NB4 (cell line): ENCODE data around the gene PAEP.

Experiments used
- DNase-seq: peaks from one replicate; pipeline ENCODE4 v3.0.0; 2010; ENCODE audit warnings: low read depth
- H3K4me3 ChIP-seq: one replicate; pipeline ENCODE4 v1.5.1; 2011; ENCODE audit warnings: mild to moderate bottlenecking, low read depth, low read length, moderate library complexity
- CTCF ChIP-seq: IDR thresholded peaks from one replicate; pipeline ENCODE4 v1.5.1; 2012; ENCODE audit warnings: low read depth, low read length
- MYC ChIP-seq: IDR thresholded peaks from 2 replicates; pipeline ENCODE4 v1.6.1; 2011; ENCODE audit warnings: low read depth, low read length
- POLR2A ChIP-seq: IDR thresholded peaks from 2 replicates; pipeline ENCODE4 v1.6.1; 2011; ENCODE audit warnings: mild to moderate bottlenecking; ENCODE audit not compliant: insufficient read length; ENCODE audit errors: extremely low read depth
- TF ChIP-seq, protein P1 (sequence below): IDR thresholded peaks from 2 replicates; pipeline ENCODE4 v1.6.1; 2011; ENCODE audit warnings: low read depth, low read length

PAEP gene

DNA sequence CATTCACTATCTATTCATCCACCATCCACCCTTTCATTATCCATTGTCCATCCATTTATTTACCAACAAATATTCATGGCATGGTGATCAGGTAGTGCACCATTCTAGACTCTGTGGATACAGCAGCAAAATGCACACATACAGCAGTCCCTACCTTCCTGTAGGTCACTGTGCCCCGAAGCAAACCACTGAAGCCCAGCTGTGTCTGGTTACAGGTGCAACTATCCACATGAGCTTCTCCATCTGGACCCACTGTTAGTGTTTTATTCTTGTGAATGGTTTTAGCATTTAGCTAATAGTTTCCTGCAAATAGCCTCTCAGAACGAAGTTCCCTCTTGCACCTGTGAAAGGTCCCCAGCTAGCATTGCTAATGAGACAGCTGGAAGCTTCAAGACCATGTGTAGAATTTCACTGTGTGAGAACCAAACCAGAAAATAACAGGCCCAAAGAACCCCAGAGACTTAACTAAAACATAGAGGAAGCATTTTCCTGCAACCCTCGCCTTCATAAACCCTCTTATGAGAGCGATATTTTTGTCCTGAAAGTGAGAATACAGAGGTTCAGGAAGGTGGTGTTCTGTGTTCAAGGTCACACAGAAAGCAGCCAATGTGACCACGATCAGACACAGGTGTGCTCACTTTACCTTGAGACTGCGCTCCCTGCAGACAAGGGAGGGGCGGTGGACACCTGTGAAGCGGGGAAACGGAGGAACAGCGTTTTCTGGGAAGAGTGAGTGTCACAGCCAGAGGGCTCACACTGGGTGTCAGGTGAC is 18.5 kb downstream of the PAEP start:
- TF ChIP-seq POLR2A (no peak), MYC (no peak), CTCF (no peak)
- TF ChIP-seq, protein P1, sequence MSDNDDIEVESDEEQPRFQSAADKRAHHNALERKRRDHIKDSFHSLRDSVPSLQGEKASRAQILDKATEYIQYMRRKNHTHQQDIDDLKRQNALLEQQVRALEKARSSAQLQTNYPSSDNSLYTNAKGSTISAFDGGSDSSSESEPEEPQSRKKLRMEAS, result no peak
- no peak overlapping the region for H3K4me3 ChIP-seq

DNA sequence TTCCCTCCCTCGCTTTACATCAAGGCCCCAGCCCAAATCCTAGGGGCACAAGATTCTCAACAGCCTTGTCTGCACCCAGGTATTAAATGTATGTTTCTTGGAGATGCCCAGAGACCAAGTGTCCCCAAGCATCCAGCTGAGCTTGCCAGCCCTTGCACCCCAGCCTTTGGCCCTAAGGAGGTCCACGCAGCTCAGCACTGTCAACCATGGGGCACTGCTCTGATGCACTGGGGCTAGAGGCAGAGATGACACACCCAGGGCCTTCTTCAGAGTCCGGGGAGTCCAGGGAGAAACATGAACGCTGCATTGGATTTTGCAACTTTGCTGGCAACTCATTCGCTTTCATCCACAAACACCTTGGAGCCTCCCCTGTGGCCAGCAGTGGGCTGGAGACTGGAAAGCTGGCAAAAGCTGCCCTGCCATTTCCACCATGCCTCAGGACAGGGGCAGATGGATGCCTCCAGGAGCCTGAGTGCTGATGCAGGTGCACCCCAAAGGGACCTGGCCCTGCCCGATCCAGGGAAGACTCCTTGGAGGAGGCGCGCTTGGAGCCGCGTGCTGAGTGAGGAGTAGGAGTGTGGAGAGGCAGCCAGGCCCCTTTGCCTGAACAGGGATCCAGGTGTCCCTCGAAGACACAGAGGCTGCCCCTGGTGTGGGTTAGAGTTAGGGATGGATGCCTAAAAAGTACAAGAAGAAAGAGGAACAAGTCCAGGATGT is 19.3 kb downstream of the PAEP start:
- TF ChIP-seq, protein P1, result no peak
- no peak for TF ChIP-seq POLR2A
- no peak for DNase-seq
- H3K4me3 ChIP-seq, result no peak overlapping the region

More for the DNA sequence above, 18.5 kb downstream of the PAEP start:
- DNase-seq, result no peak

DNA sequence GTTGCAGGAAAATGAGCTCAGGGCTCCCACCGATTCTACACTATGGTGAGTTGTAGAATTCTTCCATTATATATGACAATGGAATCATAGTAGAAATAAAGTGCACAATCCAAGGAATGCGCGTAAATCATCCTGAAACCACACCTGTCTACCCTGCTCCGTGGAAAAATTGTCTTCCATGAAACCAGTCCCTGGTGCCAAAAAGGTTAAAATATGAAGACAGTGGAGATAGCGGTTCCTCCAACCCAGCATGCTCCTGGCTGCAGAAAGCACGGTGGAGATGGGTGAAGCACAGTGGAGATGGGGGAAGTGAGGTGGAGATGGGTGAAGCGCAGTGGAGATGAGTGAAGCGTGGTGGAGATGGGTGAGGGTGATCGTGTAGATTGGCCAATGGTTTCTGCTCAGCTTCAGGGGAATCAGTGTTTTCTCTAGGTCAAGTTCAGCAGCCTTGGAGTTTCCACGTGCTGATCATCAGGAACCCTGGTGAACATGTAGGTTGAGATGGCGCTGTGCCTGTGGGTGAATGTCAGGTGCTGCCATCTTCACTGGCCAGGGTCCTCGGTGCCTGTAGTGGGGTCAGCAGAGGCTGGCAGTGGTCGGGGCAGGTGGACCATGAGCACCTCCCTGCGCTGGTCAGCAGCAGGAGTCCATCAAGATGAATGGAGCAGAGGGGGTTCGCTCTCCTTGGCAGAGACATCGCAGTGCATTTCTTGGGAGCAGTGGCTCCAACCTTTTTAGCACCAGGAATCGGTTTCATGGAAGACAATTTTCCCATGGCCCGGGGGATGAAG is 20.3 kb downstream of the PAEP start:
- no peak overlapping the region for H3K4me3 ChIP-seq
- no peak for TF ChIP-seq MYC
- TF ChIP-seq CTCF, result no peak
- TF ChIP-seq POLR2A, result no peak
- TF ChIP-seq, protein P1, result no peak
- DNase-seq, result no peak

DNA sequence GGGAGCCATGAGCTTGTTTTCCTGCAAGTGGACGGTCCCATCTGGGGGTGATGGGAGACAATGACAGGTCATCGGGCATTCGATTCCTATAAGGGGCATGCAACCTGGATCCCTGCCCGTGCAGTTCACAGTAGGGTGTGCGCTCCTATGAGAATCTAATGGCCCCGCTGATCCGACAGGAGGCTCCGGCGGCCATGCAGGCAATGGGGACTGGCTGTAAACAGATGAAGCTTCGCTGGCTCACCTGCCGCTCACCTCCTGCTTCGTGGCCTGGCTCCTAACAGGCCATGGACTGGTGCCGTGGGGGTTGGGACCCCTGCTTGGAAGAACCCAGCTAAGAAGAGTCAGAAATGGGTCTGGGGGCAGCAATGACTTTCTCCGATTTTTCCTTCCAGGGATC is 21.0 kb downstream of the PAEP start:
- no peak for TF ChIP-seq MYC
- TF ChIP-seq POLR2A, result no peak
- TF ChIP-seq, protein P1, result no peak
- no peak for TF ChIP-seq CTCF
- DNase-seq, result no peak
- H3K4me3 ChIP-seq, result no peak overlapping the region

DNA sequence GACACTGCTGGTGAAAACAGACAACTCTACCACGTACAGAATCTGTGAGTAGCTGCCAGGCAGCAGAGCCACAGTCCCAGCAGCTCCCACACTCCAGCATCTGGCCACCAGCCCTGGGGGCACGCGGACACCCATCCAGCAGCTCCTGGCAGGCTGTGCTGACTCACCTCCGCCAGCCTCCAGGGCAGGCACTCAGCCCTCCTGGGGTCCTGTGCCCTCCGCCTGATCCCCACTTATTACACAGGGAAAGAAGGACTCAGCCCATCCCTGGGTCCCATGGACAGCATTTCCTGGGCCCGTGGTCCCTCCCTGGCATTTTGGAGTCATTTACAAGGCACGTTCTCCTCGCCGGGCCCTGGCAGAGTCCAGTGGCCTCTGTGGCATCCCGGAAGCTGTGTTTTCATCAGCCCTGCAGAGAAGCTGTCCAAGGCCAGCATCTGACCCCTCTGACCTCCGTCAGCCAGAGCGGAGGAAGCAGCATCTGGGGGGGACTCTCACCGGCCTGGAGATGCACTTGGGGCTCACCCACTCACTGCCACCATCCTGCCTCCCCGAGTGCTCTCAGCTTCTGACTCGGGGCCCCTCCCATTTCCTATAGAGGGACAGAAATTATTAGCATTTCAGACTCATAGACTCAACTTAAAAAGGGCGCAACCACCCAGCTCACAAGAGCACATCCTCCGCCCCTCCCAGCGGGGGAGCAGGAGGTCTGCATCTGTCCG is 21.6 kb downstream of the PAEP start:
- no peak for DNase-seq
- H3K4me3 ChIP-seq, result no peak overlapping the region
- TF ChIP-seq, protein P1, result no peak

- TF ChIP-seq POLR2A (no peak), MYC (no peak), CTCF (no peak)
- TF ChIP-seq, protein P1, result no peak
- no peak for DNase-seq
- H3K4me3 ChIP-seq, result no peak overlapping the region
These were observed 22.1 kb downstream of the PAEP start for GRCh38 chr9:135583688-135584011.
